Effector memory CD8-positive, alpha-beta T cell (primary cell): ENCODE measurements around the gene MUC5B.

Source experiments
- ATAC-seq: fragments of 150-1000 bp; cut with Tn5 transposase; replicated peaks from 2 replicates; pipeline ENCODE4 v1.10.0; 2021; ENCODE audit warnings: mild to moderate bottlenecking, moderate library complexity
- DNase-seq, 3 experiments: peaks; one replicate each; pipeline ENCODE4 v3.0.0; 2021
- H3K27ac Mint-ChIP-seq, 2 donors: one replicate each; pipeline ENCODE4 v1.8.0; 2022; ENCODE audit warnings: mild to moderate bottlenecking in 2 of 2, mixed read lengths in 2 of 2, moderate library complexity in 2 of 2
- H3K27me3 Mint-ChIP-seq, 2 donors: one replicate each; pipeline ENCODE4 v1.8.0; 2022; ENCODE audit warnings: mixed read lengths in 2 of 2
- H3K36me3 Mint-ChIP-seq: one replicate; pipeline ENCODE4 v1.8.0; 2022; ENCODE audit warnings: mild to moderate bottlenecking, moderate library complexity, mixed read lengths; ENCODE audit not compliant: insufficient read depth
- H3K4me1 Mint-ChIP-seq, 2 donors: one replicate each; pipeline ENCODE4 v1.8.0; 2022; ENCODE audit warnings: low read depth in 2 of 2, mixed read lengths in 2 of 2
- H3K4me3 Mint-ChIP-seq, 2 donors: one replicate each; pipeline ENCODE4 v1.8.0; 2022; ENCODE audit warnings: mild to moderate bottlenecking in 2 of 2, mixed read lengths in 2 of 2, moderate library complexity in 2 of 2
- H3K9me3 Mint-ChIP-seq, 2 donors: one replicate each; pipeline ENCODE4 v1.8.0; 2022; ENCODE audit warnings: mixed read lengths in 2 of 2

Gene MUC5B

GRCh38 chr11:1289211-1289935, 66.5 kb downstream of the MUC5B start:
- Mint-ChIP-seq H3K4me1 (peaks cover 6% of the 10 kb centered on the region in 2 donors), H3K4me3 (no peak overlapping the region), H3K27me3 (no peaks in the 10 kb centered on the region), H3K27ac (no peak overlapping the region), H3K36me3 (peaks cover 48% of the 10 kb centered on the region), H3K9me3 (no peaks in the 10 kb centered on the region)
- ATAC-seq: no peak
- no peak for DNase-seq

GRCh38 chr11:1290052-1291040, 67.5 kb downstream of the MUC5B start:
- H3K9me3 Mint-ChIP-seq: no peaks in the 10 kb centered on the region
- no peak overlapping the region for H3K27ac Mint-ChIP-seq
- no peak overlapping the region for H3K4me3 Mint-ChIP-seq
- no peak for ATAC-seq
- H3K4me1 Mint-ChIP-seq: peaks cover 6% of the 10 kb centered on the region in 2 donors
- no peak for DNase-seq
- no peaks in the 10 kb centered on the region for H3K27me3 Mint-ChIP-seq
- H3K36me3 Mint-ChIP-seq: peaks cover 47% of the 10 kb centered on the region

GRCh38 chr11:1291295-1292017, 68.6 kb downstream of the MUC5B start:
- no peak for DNase-seq
- H3K4me1 Mint-ChIP-seq: peaks cover 6 to 8% of the 10 kb centered on the region in 2 donors
- peak overlapping the region in 1 of 2 donors; percentile 86 for H3K27ac Mint-ChIP-seq
- no peaks in the 10 kb centered on the region for H3K9me3 Mint-ChIP-seq
- no peak overlapping the region for H3K4me3 Mint-ChIP-seq
- peaks cover 42% of the 10 kb centered on the region for H3K36me3 Mint-ChIP-seq
- ATAC-seq: no peak
- H3K27me3 Mint-ChIP-seq: no peaks in the 10 kb centered on the region

- Mint-ChIP-seq H3K27me3 (no peaks in the 10 kb centered on the region), H3K36me3 (peaks cover 37% of the 10 kb centered on the region), H3K4me3 (no peak overlapping the region), H3K4me1 (peaks cover 6 to 8% of the 10 kb centered on the region in 2 donors), H3K9me3 (no peaks in the 10 kb centered on the region), H3K27ac (peak overlapping the region; percentile 69 to 86)
- ATAC-seq: no peak
- DNase-seq: no peak
Measured at GRCh38 chr11:1292018-1292643, 69.3 kb downstream of the MUC5B start.

- Mint-ChIP-seq H3K36me3 (peaks cover 37% of the 10 kb centered on the region), H3K4me1 (peaks cover 6 to 8% of the 10 kb centered on the region in 2 donors), H3K4me3 (no peak overlapping the region), H3K27me3 (no peaks in the 10 kb centered on the region), H3K9me3 (no peaks in the 10 kb centered on the region), H3K27ac (peak overlapping the region in 1 of 2 donors; percentile 69)
- ATAC-seq: no peak
- no peak for DNase-seq
Measured at GRCh38 chr11:1292644-1293618, 70.1 kb downstream of the MUC5B start.

- Mint-ChIP-seq H3K27me3 (no peaks in the 10 kb centered on the region), H3K36me3 (peaks cover 33% of the 10 kb centered on the region), H3K4me1 (peaks cover 8% of the 10 kb centered on the region in 2 donors), H3K27ac (peak overlapping the region in 1 of 2 donors; percentile 13), H3K4me3 (no peak overlapping the region), H3K9me3 (no peaks in the 10 kb centered on the region)
- ATAC-seq (no peak), DNase-seq (no peak)
Measured at GRCh38 chr11:1293619-1294015, 70.8 kb downstream of the MUC5B start.

- Mint-ChIP-seq H3K9me3 (no peaks in the 10 kb centered on the region), H3K4me3 (no peak overlapping the region), H3K4me1 (peaks cover 12 to 19% of the 10 kb centered on the region in 2 donors), H3K27me3 (no peaks in the 10 kb centered on the region), H3K27ac (no peak overlapping the region), H3K36me3 (peaks cover 24% of the 10 kb centered on the region)
- no peak for ATAC-seq
- DNase-seq: no peak
Measured at GRCh38 chr11:1295086-1295485, 72.2 kb downstream of the MUC5B start.

GRCh38 chr11:1295591-1295990, 72.7 kb downstream of the MUC5B start:
- Mint-ChIP-seq H3K4me1 (peaks cover 12 to 23% of the 10 kb centered on the region in 2 donors), H3K9me3 (no peaks in the 10 kb centered on the region), H3K4me3 (no peak overlapping the region), H3K27me3 (no peaks in the 10 kb centered on the region), H3K27ac (no peak overlapping the region), H3K36me3 (peaks cover 24% of the 10 kb centered on the region)
- DNase-seq: no peak
- no peak for ATAC-seq

GRCh38 chr11:1296287-1296686, 73.4 kb downstream of the MUC5B start:
- no peak for ATAC-seq
- no peaks in the 10 kb centered on the region for H3K9me3 Mint-ChIP-seq
- peaks cover 12 to 23% of the 10 kb centered on the region in 2 donors for H3K4me1 Mint-ChIP-seq
- no peak overlapping the region for H3K4me3 Mint-ChIP-seq
- DNase-seq: no peak
- H3K27me3 Mint-ChIP-seq: no peaks in the 10 kb centered on the region
- H3K36me3 Mint-ChIP-seq: peaks cover 24% of the 10 kb centered on the region
- no peak overlapping the region for H3K27ac Mint-ChIP-seq

- H3K27ac Mint-ChIP-seq: no peak overlapping the region
- DNase-seq (no peak), ATAC-seq (no peak)
- H3K4me1 Mint-ChIP-seq: peaks cover 10 to 28% of the 10 kb centered on the region in 2 donors
- H3K9me3 Mint-ChIP-seq: no peaks in the 10 kb centered on the region
- no peak overlapping the region for H3K4me3 Mint-ChIP-seq
- no peaks in the 10 kb centered on the region for H3K27me3 Mint-ChIP-seq
- H3K36me3 Mint-ChIP-seq: peaks cover 22% of the 10 kb centered on the region
Measured at GRCh38 chr11:1297011-1297575, 74.2 kb downstream of the MUC5B start.

GRCh38 chr11:1297576-1298473, 75.0 kb downstream of the MUC5B start:
- no peak for DNase-seq

More at GRCh38 chr11:1297576-1298473, 75.0 kb downstream of the MUC5B start:
- H3K4me1 Mint-ChIP-seq: peaks cover 8 to 26% of the 10 kb centered on the region in 2 donors
- H3K27me3 Mint-ChIP-seq: no peaks in the 10 kb centered on the region
- H3K27ac Mint-ChIP-seq: no peak overlapping the region
- ATAC-seq: no peak
- H3K9me3 Mint-ChIP-seq: no peaks in the 10 kb centered on the region
- H3K36me3 Mint-ChIP-seq: peaks cover 20% of the 10 kb centered on the region
- H3K4me3 Mint-ChIP-seq: no peak overlapping the region
